ENCODE data around the gene LSS.
"Not testable (repeated sequence)": the region's sequence is repeated elsewhere in the genome, so short reads cannot be mapped to it uniquely, and the experiment has no call there.

LSS gene

GRCh38 chr21:46245213-46245915, 16.8 kb upstream of the LSS start:
- no peak for DNase-seq (ENCODE audit: low read depth)

GRCh38 chr21:46244602-46245001, 16.0 kb upstream of the LSS start:
- DNase-seq (ENCODE audit: low read depth) = no peak

- no peak for DNase-seq (ENCODE audit: low read depth)
Measured at GRCh38 chr21:46243960-46244361, 15.4 kb upstream of the LSS start.

GRCh38 chr21:46243325-46243724, 14.8 kb upstream of the LSS start:
- DNase-seq (ENCODE audit: low read depth) = no peak

DNA sequence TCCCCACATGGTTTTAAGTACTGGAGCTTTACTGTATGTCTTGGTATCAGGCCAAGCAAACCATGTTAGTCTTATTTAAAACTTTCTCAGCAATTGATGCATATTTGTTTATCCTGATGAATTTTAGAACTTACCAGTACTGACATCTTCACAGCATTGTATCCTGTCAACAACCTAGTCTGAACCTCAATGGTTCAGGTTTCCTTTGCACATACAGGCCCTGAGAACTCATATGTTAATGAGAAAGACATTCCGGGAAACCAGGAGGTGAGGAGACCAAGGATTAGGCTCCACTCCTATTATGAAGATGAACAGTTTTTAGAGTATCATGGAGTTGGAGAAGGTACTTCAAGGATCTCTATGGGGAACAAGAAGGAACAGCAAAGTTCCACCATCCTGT, 13.0 kb upstream of the LSS start:
- DNase-seq (ENCODE audit: low read depth) = not testable (repeated sequence)

GRCh38 chr21:46239817-46240325, 11.3 kb upstream of the LSS start:
- no peak for DNase-seq (ENCODE audit: low read depth)

DNA sequence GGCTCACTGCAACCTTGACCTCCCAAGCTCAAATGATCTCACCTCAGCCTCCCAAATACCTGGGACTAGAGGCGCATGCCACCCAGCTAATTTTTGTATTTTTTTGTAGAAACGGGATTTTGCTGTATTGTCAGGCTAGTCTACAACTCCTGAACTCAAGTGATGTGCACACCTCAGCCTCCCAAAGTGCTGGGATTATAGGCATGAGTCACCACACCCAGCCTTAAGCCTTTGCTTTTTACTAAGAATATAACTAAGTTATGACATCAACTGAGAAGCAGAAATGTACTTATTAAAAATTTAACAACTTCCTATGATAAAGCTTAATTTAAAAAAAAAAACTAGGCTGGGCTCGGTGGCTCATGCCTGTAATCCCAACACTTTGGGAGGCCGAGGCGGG, 8.9 kb upstream of the LSS start:
- DNase-seq (ENCODE audit: low read depth) = no peak

GRCh38 chr21:46234436-46234950, 5.9 kb upstream of the LSS start:
- no peak for DNase-seq (ENCODE audit: low read depth)

GRCh38 chr21:46229923-46230260, 1.3 kb upstream of the LSS start:
- DNase-seq (ENCODE audit: low read depth) = no peak

DNA sequence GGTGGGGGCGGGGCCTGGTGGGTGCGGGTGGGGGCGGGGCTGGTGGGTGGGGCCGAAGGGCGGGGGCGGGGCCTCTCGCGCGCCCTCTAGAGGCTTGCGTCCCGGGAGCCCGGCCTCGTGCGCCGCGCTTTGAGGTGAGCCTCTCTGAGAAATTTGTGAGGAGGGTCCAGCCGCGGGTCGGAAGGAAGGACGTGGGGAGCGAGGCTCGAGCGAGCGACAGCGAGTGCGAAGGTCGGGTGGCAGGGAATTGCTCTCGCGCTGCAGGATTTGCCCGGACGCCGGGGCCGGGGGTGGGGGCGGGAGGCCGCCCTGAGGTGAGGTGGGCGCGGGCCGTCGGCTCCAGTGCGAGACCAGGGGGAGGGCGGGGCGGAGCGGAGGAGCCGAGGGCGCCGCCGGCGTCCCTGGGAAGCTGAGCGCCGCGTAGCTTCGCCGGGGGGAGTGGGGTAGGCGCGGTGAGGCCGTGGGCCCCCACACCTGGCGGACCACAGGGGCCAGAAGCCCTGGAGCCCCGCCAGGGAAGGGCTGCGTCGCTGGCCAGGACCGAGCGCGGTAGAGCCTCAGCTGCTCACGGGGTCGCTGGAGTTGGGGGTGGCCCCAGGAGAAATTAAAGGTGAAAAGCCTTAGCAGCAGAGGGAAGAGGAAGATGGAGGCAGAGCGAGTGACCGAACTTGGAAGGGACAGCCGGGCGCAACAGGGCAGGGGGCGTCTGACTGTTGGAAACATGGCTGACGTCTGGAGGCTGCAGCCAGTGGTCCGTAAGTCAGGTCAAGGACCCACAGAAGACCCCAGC, 754 bp upstream of the LSS start:
- DNase-seq (ENCODE audit: low read depth) = peak; percentile 82

GRCh38 chr21:46227811-46228344, 696 bp downstream of the LSS start:
- DNase-seq (ENCODE audit: low read depth) = no peak

GRCh38 chr21:46226920-46227599, 1.5 kb downstream of the LSS start:
- no peak for DNase-seq (ENCODE audit: low read depth)

DNA sequence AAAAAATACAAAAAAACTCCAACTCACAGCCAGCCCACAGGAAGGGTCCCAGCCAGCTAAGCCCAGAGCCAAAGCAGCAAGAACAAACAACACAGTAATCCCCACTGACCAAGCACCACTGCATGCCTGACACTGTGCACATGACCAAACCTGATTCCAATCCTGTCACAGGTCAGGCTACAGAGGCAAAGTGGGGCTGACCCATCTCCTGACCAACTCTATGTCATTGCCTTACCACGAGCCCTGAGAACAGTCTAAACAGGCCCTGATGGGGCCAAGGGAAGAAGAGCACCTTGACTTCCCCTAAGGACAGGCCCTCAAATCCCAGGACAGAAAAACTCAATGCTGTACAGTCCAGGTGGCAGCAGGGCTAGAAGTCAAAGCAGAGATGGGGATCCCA, 2.4 kb downstream of the LSS start:
- DNase-seq (ENCODE audit: low read depth) = no peak

DNA sequence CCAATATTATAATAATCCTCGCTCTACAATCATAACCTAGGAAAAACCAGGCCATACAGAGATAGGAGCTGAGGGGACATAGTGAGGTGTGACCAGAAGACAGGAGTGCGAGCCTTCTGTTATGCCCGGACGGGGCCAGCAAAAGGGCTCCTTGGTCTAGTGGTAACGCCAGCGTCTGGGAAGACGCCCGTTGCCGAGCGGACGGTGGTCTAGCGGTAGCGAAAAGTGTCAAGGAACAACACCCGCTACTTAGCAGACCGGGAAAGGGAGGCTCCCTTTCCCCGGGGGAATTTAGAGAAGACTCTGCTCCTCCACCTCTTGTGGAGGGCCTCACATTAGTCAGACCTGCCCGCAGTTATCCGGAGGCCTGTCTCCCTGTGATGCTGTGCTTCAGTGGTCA, 4.9 kb downstream of the LSS start:
- DNase-seq (ENCODE audit: low read depth) = not testable (repeated sequence)

- no peak for DNase-seq (ENCODE audit: low read depth)
Measured at GRCh38 chr21:46223217-46223616, 5.4 kb downstream of the LSS start.

- no peak for DNase-seq (ENCODE audit: low read depth)
Measured at GRCh38 chr21:46222436-46223116, 6.0 kb downstream of the LSS start.

DNA sequence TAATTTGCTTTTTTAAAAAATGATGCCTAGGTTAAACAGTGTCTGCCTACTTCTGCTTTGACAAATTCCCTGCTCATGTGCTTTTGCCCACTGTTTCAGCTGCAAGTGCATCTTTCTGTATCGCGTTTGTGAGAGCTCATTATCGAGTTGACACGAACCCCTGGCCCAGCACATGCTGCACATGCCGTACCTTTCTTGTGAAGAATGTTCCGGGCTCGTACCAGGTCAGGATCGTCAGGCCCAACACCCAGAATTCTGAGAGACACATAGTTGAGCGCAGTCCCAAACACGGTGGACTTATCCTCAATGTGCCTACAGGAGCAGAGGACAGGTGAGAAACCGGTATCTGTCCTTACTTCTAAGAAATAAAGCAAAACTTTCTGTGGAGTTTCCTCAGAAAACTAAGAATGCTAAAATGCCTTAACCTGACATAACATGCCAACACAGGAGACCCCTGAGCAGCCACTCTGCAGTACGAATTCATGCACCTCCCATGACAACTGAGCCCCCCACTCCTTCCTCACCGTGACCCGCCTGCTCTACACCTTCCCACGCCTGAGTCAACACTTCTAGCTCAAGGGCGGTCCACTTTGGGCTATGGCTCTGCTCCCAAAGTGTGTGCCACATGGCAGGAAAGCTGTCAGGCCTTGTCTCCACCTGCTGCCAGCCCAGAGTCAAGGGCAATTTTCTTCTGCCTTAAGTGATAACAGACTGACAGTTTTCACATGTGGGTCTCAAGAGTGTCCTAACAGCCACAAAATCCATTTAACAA, 6.7 kb downstream of the LSS start:
- no peak for DNase-seq (ENCODE audit: low read depth)

DNA sequence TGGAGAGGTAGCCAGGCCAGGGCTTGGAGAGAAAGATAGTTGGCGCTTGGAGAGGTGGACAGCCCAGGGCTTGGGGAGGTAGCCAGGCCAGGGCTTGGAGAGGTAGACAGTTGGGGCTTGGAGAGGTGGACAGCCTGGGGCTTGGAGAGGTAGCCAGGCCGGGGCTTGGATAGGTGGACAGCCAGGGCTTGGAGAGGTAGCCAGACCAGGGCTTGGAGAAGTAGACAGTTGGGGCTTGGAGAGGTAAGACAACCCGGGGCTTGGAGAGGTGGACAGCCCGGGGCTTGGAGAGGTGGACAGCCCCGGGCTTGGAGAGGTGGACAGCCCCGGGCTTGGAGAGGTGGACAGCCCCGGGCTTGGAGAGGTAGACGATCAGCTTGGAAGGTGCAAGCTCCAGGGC, 7.7 kb downstream of the LSS start:
- no peak for DNase-seq (ENCODE audit: low read depth)

- no peak for DNase-seq (ENCODE audit: low read depth)
Measured at GRCh38 chr21:46220275-46220810, 8.2 kb downstream of the LSS start.

GRCh38 chr21:46219591-46220239, 8.9 kb downstream of the LSS start:
- no peak for DNase-seq (ENCODE audit: low read depth)

Measured in CMK (cell line).